DOHH2 (cell line): Measurements from ENCODE around the gene TRAF2.
"Not testable (repeated sequence)": the region's sequence is repeated elsewhere in the genome, so short reads cannot be mapped to it uniquely, and the experiment has no call there.

ENCODE experiments used
- CTCF ChIP-seq: fragments of 200-600 bp; sonication (generic); IDR thresholded peaks from one replicate; pipeline ENCODE4 v1.5.1; 2014; ENCODE audit warnings: antibody characterized with exemption, mild to moderate bottlenecking, low read depth, low read length; ENCODE audit not compliant: poor library complexity, severe bottlenecking
- EZH2phosphoT487 ChIP-seq: fragments of 200-600 bp; sonication (generic); IDR thresholded peaks from 2 replicates; pipeline ENCODE4 v1.6.1; 2017; ENCODE audit warnings: borderline replicate concordance, mild to moderate bottlenecking, antibody characterized with exemption, low read length, moderate library complexity, mixed read lengths

GRCh38 chr9:136837856-136838277 is 48.4 kb upstream of the TRAF2 start:
- not testable (repeated sequence) for TF ChIP-seq CTCF, EZH2phosphoT487
